Stimulated activated CD4-positive, alpha-beta T cell treated with anti-CD3 and anti-CD28 coated beads, Interleukin-15, amount 100 ng/mL, for 48 hours (primary cell): ENCODE results near the gene DEPP1.
"Not testable (repeated sequence)": the region's sequence is repeated elsewhere in the genome, so short reads cannot be mapped to it uniquely, and the experiment has no call there.

Experiments
- DNase-seq, 2 donors: peaks; one replicate each; pipeline ENCODE4 v3.0.0-alpha.2; 2020; ENCODE audit warnings: low read depth in 2 of 2

The DEPP1 gene

GRCh38 chr10:44978570-44979280 is at the start of gene DEPP1:
Gene DEPP1 (minus strand): TSS chr10:44978809. CDS start chr10:44978030, 779 bp downstream.
- no peak for DNase-seq

DNA sequence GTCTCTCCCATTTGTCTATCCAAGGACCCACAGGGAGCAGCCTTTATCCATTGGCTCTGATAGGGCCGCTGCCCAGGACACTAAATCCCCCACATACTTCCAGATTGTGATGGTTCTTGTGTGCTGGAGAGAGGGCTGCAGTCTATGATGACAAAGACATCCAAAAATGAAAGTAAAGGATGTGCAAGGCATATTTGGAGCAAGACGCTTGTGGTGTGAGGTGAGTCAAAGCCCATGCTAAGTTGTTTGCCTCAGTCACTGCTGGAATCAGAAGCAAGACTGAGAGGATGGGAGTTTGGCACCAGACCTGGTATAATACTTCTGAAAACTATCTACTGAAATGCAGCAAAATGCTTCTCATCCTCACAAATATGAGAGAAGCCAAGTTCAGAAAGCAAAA is 44.8 kb upstream of the DEPP1 start:
- no peak for DNase-seq

GRCh38 chr10:45015590-45015989 is 37.0 kb upstream of the DEPP1 start:
- no peak for DNase-seq

- not testable (repeated sequence) for DNase-seq
Measured at GRCh38 chr10:45014557-45014956, 35.9 kb upstream of the DEPP1 start.

GRCh38 chr10:45008524-45009161 is 30.0 kb upstream of the DEPP1 start:
- DNase-seq: no peak

DNA sequence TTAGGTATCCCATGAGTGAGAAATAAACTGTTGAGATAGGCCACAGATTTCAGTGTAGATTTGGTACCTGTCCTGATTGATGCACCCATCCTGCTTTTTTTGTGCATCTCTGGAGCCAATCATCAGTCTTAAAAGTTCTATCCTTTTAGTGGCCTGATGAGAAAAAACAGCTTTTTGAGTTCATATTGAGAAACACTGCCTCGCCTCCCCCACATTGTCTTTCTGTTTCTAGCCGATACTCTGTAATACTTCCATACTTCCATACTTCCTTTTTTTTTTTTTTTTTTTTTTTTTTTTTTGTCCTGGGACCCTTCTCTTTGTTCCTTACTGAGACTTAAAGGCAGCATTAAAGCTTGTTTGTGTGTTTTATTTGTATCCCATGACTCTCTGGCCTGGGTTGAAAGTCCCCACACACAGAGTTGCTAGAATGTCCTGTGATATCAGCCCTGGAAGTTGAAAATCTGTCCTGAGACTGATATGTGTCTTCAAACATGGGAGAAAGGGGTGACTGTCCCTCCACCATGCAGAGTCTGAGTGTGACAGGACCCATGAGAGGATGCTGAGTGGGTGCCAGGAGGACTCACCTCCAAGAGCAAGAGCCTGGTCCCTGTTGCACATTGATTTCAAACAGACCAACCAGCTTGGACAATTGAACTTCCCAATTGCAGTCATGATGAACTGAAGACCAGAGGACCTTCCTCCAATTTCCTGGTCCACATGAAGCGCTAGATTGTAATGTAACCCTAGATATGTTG is 27.8 kb upstream of the DEPP1 start:
- no peak for DNase-seq

DNA sequence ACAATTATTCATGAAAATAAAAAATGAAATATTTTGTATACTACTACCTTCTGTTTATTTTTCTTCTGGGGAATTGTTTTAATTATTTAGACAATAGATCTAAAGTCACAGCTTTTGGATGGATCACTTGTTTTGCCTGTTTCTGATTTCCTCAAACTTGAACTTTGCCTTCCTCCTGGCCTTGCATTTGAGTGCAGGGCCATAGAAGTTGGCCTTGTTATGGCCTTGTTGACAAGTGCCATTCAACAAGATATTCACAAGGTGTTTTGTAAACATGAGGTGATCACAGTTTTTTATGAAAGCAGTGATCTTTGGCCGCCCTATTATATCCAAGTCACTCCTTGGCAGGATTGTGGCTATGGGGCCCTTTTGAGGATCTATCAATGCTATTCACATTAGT is 26.7 kb upstream of the DEPP1 start:
- no peak for DNase-seq

GRCh38 chr10:45004661-45005060 is 26.1 kb upstream of the DEPP1 start:
- DNase-seq: no peak

GRCh38 chr10:45003432-45004000 is 24.9 kb upstream of the DEPP1 start:
- no peak for DNase-seq

DNA sequence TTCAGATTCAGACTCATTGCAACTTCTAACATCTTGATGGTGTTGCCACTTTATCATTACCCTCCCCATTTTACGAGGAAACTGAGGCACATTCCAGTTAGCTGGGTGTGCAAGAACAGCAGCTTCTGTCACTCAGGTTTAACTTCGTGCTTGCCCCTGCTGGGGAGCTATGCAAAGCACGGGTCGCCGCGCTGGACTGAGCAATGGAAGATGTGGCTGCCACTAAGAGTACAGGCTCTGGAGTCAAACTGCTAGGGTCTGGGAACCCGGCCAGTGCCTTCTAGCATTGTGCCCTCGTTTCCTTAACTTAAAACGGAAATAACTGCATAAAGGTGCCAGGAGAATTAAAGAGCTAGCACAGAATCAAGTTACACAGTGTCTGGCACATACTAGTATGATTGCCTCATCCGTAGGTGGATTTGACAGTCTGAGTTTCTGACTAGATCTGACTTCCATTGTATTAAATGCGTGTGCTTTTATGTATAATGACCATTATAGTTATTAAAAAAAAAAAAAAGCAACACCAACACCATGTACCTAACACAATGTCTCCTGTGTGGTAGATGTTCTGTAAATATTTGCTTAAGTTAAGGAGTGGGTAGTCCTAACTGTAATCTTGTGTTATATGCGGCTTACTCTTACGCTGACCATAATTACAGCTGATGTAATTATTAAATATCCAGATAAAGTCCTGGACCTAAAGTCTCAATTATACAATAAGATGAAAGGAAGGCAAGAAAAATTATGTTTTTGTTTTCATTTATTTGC is 23.0 kb upstream of the DEPP1 start:
- DNase-seq: peak; percentile 29 to 30

DNA sequence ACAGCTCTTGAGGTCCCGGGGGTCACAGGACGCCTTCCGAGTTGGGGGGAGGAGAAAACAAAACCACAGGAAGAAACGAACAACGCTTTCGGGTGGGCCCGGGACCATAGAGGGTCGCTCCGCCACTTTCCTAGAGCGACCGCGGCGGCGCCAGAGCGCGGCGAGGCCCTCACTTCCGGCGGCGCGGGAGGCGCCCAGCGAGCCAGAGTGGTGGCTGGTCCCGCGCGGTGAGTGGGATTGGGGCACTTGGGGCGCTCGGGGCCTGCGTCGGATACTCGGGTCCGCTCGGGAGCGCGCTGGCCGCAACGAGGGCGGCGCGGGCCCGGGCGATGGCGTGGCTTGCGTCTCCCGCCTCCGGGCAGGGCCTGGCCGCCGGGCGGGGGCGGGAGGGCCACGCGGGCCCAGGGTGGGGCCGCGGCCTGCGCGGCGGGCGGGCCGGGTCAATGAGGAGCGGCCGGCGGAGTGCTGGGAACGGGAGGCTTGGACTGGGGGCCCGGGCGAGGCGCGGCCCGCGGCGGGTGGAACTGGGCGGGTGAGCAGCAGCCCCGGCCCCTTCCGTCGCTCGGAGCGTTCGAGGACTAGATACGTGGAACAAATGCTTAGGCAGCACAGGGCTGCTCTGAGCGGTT is 22.3 kb upstream of the DEPP1 start, which contains the start of gene ZNF22:
ZNF22 (plus strand) TSS at position 172 of the 629 bp plus-strand sequence. CDS start 2,446 bp downstream, outside the sequence.
- peak; percentile 36 to 42 for DNase-seq

- no peak for DNase-seq
Measured at GRCh38 chr10:45000138-45000751, 21.6 kb upstream of the DEPP1 start.

GRCh38 chr10:44998146-44998631 is 19.6 kb upstream of the DEPP1 start:
- DNase-seq: no peak

DNA sequence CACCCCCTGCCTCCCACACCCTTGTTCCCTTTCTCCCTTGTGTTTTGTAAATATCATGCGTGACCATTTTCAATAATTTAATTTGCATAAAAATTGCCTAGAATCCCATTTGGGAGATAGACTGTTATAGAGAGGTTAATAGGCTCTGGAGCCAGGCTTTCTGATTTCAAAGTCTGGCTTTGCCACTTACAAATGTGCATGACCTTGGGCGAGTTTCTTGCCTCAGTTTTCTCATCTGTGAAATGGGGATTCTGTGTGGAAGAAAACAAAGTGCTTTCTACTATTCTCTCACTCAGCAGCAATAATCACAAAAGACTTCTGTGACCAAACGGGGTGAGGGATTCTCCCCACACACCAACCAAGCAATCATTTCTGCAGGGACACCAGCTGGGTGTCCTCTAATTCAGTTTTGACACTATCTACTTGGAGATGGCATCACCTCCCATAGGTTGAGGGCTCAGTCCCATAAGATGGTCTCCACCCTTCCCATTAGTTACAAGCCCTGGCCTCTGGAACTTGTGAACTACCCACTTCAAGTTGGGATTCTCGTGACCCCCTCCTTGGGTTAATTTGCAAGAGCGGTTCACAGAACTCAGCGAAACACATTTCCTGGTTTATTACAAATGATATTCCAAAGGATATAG is 18.6 kb upstream of the DEPP1 start:
- no peak for DNase-seq

GRCh38 chr10:44995914-44996669 is 17.5 kb upstream of the DEPP1 start:
- DNase-seq: no peak

DNA sequence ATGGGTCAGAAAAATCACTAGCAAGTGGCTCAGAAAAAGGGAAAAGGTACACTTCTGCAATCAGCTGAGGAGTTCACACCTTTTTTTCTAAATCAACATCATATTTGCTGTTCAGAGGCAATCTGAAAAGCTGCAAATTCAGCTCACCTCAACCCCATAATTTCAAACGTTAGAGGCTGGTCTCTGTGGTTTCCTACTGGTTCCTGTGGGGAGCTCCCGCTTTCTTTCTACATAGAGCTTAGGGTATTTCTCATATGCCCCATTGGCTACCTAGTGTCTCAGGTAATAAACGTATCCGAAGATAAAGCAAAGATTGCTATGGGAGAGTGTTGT is 16.9 kb upstream of the DEPP1 start:
- DNase-seq: no peak

DNA sequence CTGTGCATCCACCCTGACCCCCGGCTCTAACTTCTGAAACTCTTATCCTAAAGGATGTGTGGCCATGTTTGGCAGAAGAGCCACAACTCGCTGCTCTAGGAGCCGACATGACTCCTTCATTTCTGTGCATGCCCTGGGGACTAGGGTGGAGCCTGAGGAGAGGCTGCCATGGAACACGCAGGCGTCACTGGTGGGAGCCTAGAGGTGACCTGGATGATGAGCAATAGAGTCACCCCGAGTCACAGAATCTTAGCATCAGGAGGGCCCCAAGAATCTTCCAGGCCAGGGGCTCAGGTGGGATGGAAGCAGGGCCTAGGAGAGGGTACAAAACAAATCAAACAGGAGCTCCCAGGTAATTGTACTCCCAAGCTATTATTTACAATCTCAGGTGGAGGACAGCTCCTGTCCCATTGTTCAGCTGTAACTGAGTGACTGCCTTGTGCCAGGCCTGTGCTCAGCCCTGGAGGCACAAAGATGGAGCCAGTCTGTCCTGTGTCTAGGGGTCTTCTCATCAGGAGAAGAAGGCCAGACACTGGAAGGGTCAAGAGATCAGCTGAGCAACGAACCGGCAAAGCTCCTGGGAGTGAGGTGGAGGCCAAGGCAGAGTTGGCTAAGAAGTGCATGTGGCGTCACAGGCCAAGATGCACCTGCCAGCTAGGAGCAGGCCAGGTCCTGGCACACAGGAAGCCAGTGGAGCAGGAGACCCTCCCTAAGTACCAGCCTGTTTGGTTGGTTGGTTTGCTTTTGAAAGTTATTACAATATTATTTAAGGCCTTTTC is 16.3 kb upstream of the DEPP1 start:
- DNase-seq: no peak

GRCh38 chr10:44993922-44994751 is 15.5 kb upstream of the DEPP1 start:
- DNase-seq: no peak
